BJ (cell line): ENCODE data around the gene ZNF536. TPM values are rescaled to one million over a fixed set of nuclear protein-coding genes. Genes with fewer than 3 reads are reported as not detected.

Experiments used
- CTCF ChIA-PET: fragments of 350-600 bp; formaldehyde crosslinking; extraction: SDS; loops from one replicate; lab custom pipeline; 2021; ENCODE audit warnings: antibody characterized with exemption, inconsistent platforms; lab: Yijun Ruan, JAX
- POLR2A ChIA-PET: fragments of 300-600 bp; sonication (Branson Sonifier 250); formaldehyde crosslinking; extraction: SDS; loops from one replicate; lab custom pipeline; 2021; ENCODE audit warnings: antibody characterized with exemption; lab: Charles Lee
- DNase-seq: peaks from one replicate; pipeline ENCODE4 v3.0.0-alpha.2; 2011; ENCODE audit warnings: low read depth
- H3K27me3 ChIP-seq: 2 replicates; pipeline ENCODE4 v1.6.0; 2011; ENCODE audit warnings: low read length; ENCODE audit not compliant: control insufficient read depth, insufficient read depth
- H3K36me3 ChIP-seq: 2 replicates; pipeline ENCODE4 v1.5.1; 2011; ENCODE audit warnings: low read length; ENCODE audit not compliant: control insufficient read depth, insufficient read depth
- H3K4me3 ChIP-seq: 2 replicates; pipeline ENCODE4 v1.5.1; 2011; ENCODE audit warnings: low read depth, mild to moderate bottlenecking, control low read depth, low read length
- polyA plus RNA-seq: library from polyadenylated mRNA; depleted of rRNA; stranded (reverse); fragments of >200 nt; gene quantifications from 2 replicates; pipeline ENCODE4 v1.2.3, GENCODE V29; 2011
- TF ChIP-seq, protein P1 (sequence below): IDR thresholded peaks from 2 replicates; pipeline ENCODE4 v1.5.1; 2011; ENCODE audit warnings: low read depth, mild to moderate bottlenecking, control low read depth, inconsistent platforms, low read length, moderate library complexity; ENCODE audit not compliant: insufficient read depth

The ZNF536 gene
- polyA plus RNA-seq, 1 experiment, result not detected

DNA sequence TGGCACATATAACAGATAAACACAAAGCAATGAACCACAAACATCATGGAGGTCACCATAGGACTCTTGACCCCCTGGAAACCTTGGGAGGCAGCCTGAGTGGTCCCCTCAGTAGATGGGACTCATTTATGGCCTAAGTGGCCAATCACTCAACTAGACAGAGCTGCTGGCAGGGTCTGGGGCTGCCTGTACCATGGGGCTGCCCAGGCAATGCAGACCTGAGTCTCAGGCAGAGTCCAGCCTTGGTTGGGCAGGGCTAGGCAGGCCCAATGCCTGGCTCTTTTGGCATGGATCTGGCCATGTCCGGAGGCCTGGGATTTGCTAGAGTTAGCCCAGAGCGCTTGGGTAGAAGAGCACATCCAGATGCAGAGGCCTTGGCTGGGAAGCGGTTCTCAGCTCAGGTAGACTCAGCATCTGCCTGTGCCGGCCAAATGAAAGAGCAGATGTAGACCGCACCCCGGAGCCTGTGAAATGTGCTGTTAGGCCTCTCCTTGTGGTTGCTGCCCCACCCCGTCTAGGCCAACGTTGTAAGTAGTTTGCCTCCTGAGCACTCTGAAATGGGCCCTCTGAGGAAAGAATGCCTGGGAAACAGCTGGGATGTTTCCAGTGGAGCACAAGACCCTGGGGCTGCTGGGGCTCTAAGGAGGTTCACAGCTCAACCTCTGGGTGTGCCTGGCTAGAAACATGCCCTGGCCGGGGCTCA, 171.2 kb downstream of the ZNF536 start:
- POLR2A ChIA-PET, result no interaction called here
- no peaks in the 10 kb centered on the region for H3K36me3 ChIP-seq
- CTCF ChIA-PET, result no interaction called here
- H3K27me3 ChIP-seq, result no peaks in the 10 kb centered on the region
- no peak for DNase-seq
- TF ChIP-seq, protein P1, sequence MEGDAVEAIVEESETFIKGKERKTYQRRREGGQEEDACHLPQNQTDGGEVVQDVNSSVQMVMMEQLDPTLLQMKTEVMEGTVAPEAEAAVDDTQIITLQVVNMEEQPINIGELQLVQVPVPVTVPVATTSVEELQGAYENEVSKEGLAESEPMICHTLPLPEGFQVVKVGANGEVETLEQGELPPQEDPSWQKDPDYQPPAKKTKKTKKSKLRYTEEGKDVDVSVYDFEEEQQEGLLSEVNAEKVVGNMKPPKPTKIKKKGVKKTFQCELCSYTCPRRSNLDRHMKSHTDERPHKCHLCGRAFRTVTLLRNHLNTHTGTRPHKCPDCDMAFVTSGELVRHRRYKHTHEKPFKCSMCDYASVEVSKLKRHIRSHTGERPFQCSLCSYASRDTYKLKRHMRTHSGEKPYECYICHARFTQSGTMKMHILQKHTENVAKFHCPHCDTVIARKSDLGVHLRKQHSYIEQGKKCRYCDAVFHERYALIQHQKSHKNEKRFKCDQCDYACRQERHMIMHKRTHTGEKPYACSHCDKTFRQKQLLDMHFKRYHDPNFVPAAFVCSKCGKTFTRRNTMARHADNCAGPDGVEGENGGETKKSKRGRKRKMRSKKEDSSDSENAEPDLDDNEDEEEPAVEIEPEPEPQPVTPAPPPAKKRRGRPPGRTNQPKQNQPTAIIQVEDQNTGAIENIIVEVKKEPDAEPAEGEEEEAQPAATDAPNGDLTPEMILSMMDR, result no peak
- H3K4me3 ChIP-seq, result no peak overlapping the region

DNA sequence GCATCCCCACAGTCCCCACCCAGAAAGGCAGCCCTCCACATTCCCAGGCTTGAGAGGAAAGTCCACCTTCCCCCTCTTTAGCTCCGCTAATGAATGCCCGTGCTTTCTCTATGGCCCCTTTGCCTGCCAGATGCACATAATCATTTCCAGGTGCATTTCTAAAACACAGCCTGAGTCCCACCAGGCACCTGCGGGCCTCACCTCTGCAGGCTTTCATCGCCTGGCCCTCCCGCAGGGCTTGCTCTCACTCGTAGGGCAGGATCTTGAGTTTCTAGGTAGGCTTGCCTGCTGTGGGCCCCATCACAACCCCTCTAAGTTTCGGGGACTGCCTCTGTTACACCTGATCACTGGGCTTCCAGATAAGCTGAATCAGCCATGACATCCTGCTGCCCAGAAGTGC, 173.6 kb downstream of the ZNF536 start:
- CTCF ChIA-PET, result no interaction called here

DNA sequence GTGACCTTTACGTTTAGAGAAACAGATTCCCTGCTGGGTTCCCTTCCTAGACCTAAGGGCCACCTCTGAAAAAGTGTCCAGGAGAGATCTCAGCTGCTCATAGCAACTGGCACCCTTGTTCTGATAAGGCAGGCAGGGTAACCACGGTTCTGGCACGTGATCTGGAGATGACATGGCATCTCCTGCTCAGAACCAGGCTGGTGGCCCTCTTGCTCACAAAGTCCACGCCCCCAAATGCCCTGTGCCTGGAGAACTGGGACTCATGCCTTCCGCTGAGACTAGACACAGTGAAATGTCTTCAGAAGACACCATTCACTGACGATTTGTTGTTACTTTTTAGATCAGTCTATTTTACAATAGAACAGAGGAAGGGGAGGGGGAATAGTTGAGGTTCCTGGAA, 174.1 kb downstream of the ZNF536 start:
- ChIA-PET POLR2A (no interaction called here), CTCF (no interaction called here)
- no peak overlapping the region for H3K4me3 ChIP-seq
- no peak for DNase-seq
- TF ChIP-seq, protein P1, result no peak
- no peaks in the 10 kb centered on the region for H3K27me3 ChIP-seq
- no peaks in the 10 kb centered on the region for H3K36me3 ChIP-seq

More for the DNA sequence above, 173.6 kb downstream of the ZNF536 start:
- Histone ChIP-seq H3K4me3 (no peak overlapping the region), H3K36me3 (no peaks in the 10 kb centered on the region), H3K27me3 (no peaks in the 10 kb centered on the region)
- POLR2A ChIA-PET, result no interaction called here
- TF ChIP-seq, protein P1, result no peak
- no peak for DNase-seq

DNA sequence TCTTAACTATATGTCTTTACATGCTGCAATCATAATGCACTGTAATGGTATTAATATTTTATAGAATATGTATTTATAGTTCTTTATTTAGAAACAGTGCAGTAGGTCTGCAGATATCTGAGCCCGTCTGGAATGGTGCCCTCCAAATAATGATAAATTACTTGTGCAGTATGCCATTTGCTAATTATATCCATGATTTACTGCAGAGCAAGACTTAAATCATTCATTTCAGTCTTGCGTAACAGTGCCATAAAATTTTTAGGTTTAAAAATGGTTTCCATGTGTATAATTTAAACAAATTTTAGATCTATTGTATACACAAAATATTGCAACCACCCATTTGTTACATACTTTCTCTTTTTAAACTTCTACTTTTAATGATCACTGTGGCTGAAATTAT, 175.1 kb downstream of the ZNF536 start:
- Histone ChIP-seq H3K27me3 (no peaks in the 10 kb centered on the region), H3K4me3 (no peak overlapping the region), H3K36me3 (no peaks in the 10 kb centered on the region)
- CTCF ChIA-PET, result no interaction called here
- POLR2A ChIA-PET, result no interaction called here
- DNase-seq, result no peak
- TF ChIP-seq, protein P1, result no peak

DNA sequence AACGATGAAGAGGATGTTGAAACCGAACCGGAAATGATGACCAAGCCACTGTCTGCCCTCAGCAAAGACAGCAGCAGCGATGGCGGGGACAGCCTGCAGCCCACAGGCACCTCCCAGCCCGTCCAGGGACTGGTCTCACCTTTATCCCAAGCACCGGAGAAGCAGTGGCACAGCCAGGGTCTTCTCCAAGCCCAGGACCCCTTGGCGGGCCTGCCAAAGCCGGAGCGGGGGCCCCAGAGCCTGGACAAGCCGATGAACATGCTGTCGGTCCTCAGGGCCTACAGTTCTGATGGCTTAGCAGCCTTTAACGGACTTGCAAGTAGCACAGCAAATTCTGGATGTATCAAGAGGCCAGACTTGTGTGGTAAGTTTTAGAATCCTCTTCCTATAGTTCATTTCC, 177.0 kb downstream of the ZNF536 start:
- ChIA-PET POLR2A (no interaction called here), CTCF (no interaction called here)
- no peak overlapping the region for H3K4me3 ChIP-seq
- no peaks in the 10 kb centered on the region for H3K36me3 ChIP-seq
- TF ChIP-seq, protein P1, result no peak
- no peaks in the 10 kb centered on the region for H3K27me3 ChIP-seq
- DNase-seq, result no peak
